Upper lobe of left lung (tissue), 6 donors: ENCODE data around the gene TRIM17. TPM values are rescaled to one million over a fixed set of nuclear protein-coding genes. Genes with fewer than 3 reads are reported as not detected.

ENCODE experiments used
- ATAC-seq, 2 donors: fragments of 200-7000 bp; cut with Tn5 transposase; one replicate each; pipeline ENCODE4 v1.9.1; 2022; ENCODE audit warnings: mild to moderate bottlenecking in 2 of 2, moderate library complexity in 2 of 2; ENCODE audit not compliant: low FRiP score in 2 of 2
- DNase-seq, 2 donors: peaks; one replicate each; pipeline ENCODE4 v3.0.0-alpha.2; 2019 to 2020
- H3K27ac ChIP-seq, 4 donors: fragments of 200-600 bp; sonication (generic); one replicate each; pipeline ENCODE4 v1.5.1; 2016 to 2019
- H3K27me3 ChIP-seq, 4 donors: fragments of 200-600 bp; sonication (generic); one replicate each; pipeline ENCODE4 v1.5.1; 2017 to 2019
- H3K36me3 ChIP-seq, 4 donors: fragments of 200-600 bp; sonication (generic); one replicate each; pipeline ENCODE4 v1.5.1; 2016 to 2019
- H3K4me1 ChIP-seq, 4 donors: fragments of 200-600 bp; sonication (generic); one replicate each; pipeline ENCODE4 v1.5.1; 2018 to 2019
- H3K4me3 ChIP-seq, 4 donors: fragments of 200-600 bp; sonication (generic); one replicate each; pipeline ENCODE4 v1.5.1; 2017 to 2019; ENCODE audit warnings: mild to moderate bottlenecking in 2 of 4, moderate library complexity in 1 of 4
- H3K9me3 ChIP-seq, 4 donors: fragments of 200-600 bp; sonication (generic); one replicate each; pipeline ENCODE4 v1.5.1; 2018 to 2019
- EP300 ChIP-seq, 4 donors: sonication (generic); formaldehyde crosslinking; IDR thresholded peaks; one replicate each; pipeline ENCODE4 v1.5.1; 2017; ENCODE audit warnings: antibody characterized with exemption in 4 of 4, control low read depth in 2 of 4
- POLR2A ChIP-seq, 4 donors: fragments of 450-650 bp; IDR thresholded peaks; one replicate each; pipeline ENCODE4 v1.5.1; 2016 to 2017; ENCODE audit warnings: antibody characterized with exemption in 4 of 4, mild to moderate bottlenecking in 2 of 4
- POLR2AphosphoS5 ChIP-seq, 2 donors: sonication (generic); formaldehyde crosslinking; IDR thresholded peaks; one replicate each; pipeline ENCODE4 v1.5.1; 2017; ENCODE audit warnings: antibody characterized with exemption in 2 of 2
- WGBS, 2 donors: methylation state at CpG; one replicate each; pipeline ENCODE4 v1.1.5; 2017 to 2018; 5-methylcytosine and 5-hydroxymethylcytosine counted together
- total RNA-seq, 6 donors: library from RNA; depleted of rRNA in 4 of 6; stranded (reverse); fragments of >200 nt in 4 of 6; gene quantifications; one replicate each; pipeline versions ENCODE4 v1.1.0 to v1.2.1, GENCODE V29; 2016 to 2021
- TF ChIP-seq, protein P1 (sequence below), 6 experiments: fragments of 450-650 bp in 4 of 6; fragments of 200-600 bp in 2 of 6; sonication (generic) in 2 of 6; IDR thresholded peaks; one replicate each; pipeline ENCODE4 v1.5.1; 2016 to 2019; ENCODE audit warnings: antibody characterized with exemption in 6 of 6
- donor health status: DM: no; HTN: no; CAD: no; lungs with moderate emphysema.
- donor health status: DM: no; HTN: yes; CAD: no; lungs with severe emphysema.

Gene TRIM17
- total RNA-seq, 6 donors from 2014 or later = 1.2 to 21.0 (median 2.4) TPM

GRCh38 chr1:228379666-228380065, 37.0 kb downstream of the TRIM17 start:
- peaks cover 0 to 18% (median 12%) of the 10 kb centered on the region in 4 donors for H3K4me1 ChIP-seq
- DNase-seq (no peak), ATAC-seq (no peak)
- H3K27me3 ChIP-seq = no peaks in the 10 kb centered on the region
- TF ChIP-seq, protein P1, sequence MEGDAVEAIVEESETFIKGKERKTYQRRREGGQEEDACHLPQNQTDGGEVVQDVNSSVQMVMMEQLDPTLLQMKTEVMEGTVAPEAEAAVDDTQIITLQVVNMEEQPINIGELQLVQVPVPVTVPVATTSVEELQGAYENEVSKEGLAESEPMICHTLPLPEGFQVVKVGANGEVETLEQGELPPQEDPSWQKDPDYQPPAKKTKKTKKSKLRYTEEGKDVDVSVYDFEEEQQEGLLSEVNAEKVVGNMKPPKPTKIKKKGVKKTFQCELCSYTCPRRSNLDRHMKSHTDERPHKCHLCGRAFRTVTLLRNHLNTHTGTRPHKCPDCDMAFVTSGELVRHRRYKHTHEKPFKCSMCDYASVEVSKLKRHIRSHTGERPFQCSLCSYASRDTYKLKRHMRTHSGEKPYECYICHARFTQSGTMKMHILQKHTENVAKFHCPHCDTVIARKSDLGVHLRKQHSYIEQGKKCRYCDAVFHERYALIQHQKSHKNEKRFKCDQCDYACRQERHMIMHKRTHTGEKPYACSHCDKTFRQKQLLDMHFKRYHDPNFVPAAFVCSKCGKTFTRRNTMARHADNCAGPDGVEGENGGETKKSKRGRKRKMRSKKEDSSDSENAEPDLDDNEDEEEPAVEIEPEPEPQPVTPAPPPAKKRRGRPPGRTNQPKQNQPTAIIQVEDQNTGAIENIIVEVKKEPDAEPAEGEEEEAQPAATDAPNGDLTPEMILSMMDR (IDR thresholded peaks at IDR 0.05) = no peak
- TF ChIP-seq POLR2AphosphoS5 (IDR thresholded peaks at IDR 0.05) (no peak), EP300 (IDR thresholded peaks at IDR 0.05) (no peak), POLR2A (IDR thresholded peaks at IDR 0.05) (no peak)
- H3K36me3 ChIP-seq = no peaks in the 10 kb centered on the region
- no peak overlapping the region for H3K27ac ChIP-seq
- WGBS, 2 donors = 68 to 86% methylated on average over 4 to 8 of the region's 8 CpGs
- H3K9me3 ChIP-seq = no peaks in the 10 kb centered on the region
- peak overlapping the region in 1 of 4 donors; percentile 62 for H3K4me3 ChIP-seq

DNA sequence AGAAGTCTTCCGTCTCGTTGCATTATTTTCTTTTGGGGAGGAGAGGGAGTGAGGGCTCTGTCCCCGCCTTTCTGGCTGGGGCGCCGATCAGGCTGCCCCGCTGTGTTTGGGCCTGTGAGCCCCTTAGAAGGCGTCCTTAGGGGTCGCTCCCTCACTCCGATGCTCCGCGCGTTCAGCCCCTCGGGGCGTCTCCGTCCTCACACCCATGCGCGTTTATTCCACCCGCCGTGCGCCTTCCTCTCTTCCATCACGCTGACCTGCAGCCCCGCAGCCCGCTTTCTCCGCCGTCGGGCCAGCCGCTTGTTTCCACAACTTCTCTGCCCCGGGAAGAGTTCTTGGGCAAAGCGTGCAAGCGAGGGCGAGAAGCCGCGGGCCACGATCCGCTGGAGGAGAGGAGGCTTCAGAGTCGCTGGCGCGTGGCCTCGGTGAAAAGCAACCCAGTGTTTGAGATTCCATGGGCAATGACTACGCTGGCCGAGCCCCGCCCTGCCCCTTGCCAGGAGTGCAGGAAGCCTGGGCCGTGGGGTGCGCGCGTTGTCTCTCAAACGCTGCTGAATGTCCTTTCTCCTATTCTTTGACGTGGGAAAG, 37.7 kb downstream of the TRIM17 start:
- TF ChIP-seq, protein P1 (IDR thresholded peaks at IDR 0.05) = no peak
- no peak for TF ChIP-seq EP300 (IDR thresholded peaks at IDR 0.05)
- no peak for TF ChIP-seq POLR2AphosphoS5 (IDR thresholded peaks at IDR 0.05)
- no peak for TF ChIP-seq POLR2A (IDR thresholded peaks at IDR 0.05)
- peak; percentile 1 to 26 for ATAC-seq
- peaks cover 0 to 18% (median 12%) of the 10 kb centered on the region in 4 donors for H3K4me1 ChIP-seq
- no peaks in the 10 kb centered on the region for H3K9me3 ChIP-seq
- DNase-seq = peak; percentile 45 to 84
- H3K36me3 ChIP-seq = no peaks in the 10 kb centered on the region
- peak overlapping the region in 3 of 4 donors; percentile 38 to 66 (median 39) for H3K27ac ChIP-seq
- 8% methylated on average over 46 of the region's 48 CpGs; no CpG with 5 or more reads in 1 of the 2 donors for WGBS, 2 donors
- no peaks in the 10 kb centered on the region for H3K27me3 ChIP-seq
- peak overlapping the region; percentile 22 to 62 (median 55) for H3K4me3 ChIP-seq

GRCh38 chr1:228378090-228378872, 38.4 kb downstream of the TRIM17 start:
- 0 to 14% methylated on average over 2 to 49 of the region's 73 CpGs for WGBS, 2 donors
- TF ChIP-seq EP300 (IDR thresholded peaks at IDR 0.05) = no peak
- peak in 1 of 2 donors; percentile 38 for TF ChIP-seq POLR2AphosphoS5 (IDR thresholded peaks at IDR 0.05)
- TF ChIP-seq, protein P1 (IDR thresholded peaks at IDR 0.05) = peak; percentile 30 to 84 (median 67)
- TF ChIP-seq POLR2A (IDR thresholded peaks at IDR 0.05) = peak in 1 of 4 donors; percentile 38
- Histone ChIP-seq H3K4me3 (peak overlapping the region; percentile 22 to 62 (median 55)), H3K27ac (peak overlapping the region in 3 of 4 donors; percentile 38 to 66 (median 54)), H3K4me1 (peaks cover 0 to 18% (median 12%) of the 10 kb centered on the region in 4 donors), H3K36me3 (no peaks in the 10 kb centered on the region), H3K27me3 (no peaks in the 10 kb centered on the region), H3K9me3 (no peaks in the 10 kb centered on the region)
- ATAC-seq = peak; percentile 82 to 83
- DNase-seq = peak; percentile 50 to 94

GRCh38 chr1:228377664-228378089, 39.0 kb downstream of the TRIM17 start:
- Histone ChIP-seq H3K9me3 (no peaks in the 10 kb centered on the region), H3K27ac (peak overlapping the region in 2 of 4 donors; percentile 54 to 66), H3K27me3 (no peaks in the 10 kb centered on the region), H3K4me1 (peaks cover 0 to 22% (median 14%) of the 10 kb centered on the region in 4 donors), H3K4me3 (peak overlapping the region in 3 of 4 donors; percentile 53 to 62 (median 57)), H3K36me3 (no peaks in the 10 kb centered on the region)
- DNase-seq (no peak), ATAC-seq (no peak)
- TF ChIP-seq POLR2AphosphoS5 (IDR thresholded peaks at IDR 0.05) = no peak
- no peak for TF ChIP-seq EP300 (IDR thresholded peaks at IDR 0.05)
- TF ChIP-seq, protein P1 (IDR thresholded peaks at IDR 0.05) = no peak
- TF ChIP-seq POLR2A (IDR thresholded peaks at IDR 0.05) = no peak
- WGBS, 2 donors = 82 to 84% methylated on average over 2 to 5 of the region's 5 CpGs
